Measurements from ENCODE around the gene RAB10.
"Not testable (repeated sequence)": the region's sequence is repeated elsewhere in the genome, so short reads cannot be mapped to it uniquely, and the experiment has no call there.

DNA sequence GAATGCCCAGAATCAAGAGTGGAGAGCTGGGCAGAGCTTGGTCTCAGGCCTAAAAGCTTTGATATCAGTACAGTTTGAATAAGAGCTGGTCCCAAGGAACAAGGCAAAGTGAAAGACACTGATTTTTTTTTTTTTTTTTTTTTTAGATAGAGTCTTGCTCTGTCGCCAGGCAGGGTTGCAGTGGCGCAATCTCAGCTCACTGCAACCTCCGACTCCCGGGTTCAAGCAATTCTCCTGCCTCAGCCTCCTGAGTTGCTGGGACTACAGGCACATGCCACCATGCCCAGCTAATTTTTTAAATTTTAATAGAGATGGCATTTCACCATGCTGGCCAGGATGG lies 17.2 kb upstream of the RAB10 start:
- TF ChIP-seq, protein P1, sequence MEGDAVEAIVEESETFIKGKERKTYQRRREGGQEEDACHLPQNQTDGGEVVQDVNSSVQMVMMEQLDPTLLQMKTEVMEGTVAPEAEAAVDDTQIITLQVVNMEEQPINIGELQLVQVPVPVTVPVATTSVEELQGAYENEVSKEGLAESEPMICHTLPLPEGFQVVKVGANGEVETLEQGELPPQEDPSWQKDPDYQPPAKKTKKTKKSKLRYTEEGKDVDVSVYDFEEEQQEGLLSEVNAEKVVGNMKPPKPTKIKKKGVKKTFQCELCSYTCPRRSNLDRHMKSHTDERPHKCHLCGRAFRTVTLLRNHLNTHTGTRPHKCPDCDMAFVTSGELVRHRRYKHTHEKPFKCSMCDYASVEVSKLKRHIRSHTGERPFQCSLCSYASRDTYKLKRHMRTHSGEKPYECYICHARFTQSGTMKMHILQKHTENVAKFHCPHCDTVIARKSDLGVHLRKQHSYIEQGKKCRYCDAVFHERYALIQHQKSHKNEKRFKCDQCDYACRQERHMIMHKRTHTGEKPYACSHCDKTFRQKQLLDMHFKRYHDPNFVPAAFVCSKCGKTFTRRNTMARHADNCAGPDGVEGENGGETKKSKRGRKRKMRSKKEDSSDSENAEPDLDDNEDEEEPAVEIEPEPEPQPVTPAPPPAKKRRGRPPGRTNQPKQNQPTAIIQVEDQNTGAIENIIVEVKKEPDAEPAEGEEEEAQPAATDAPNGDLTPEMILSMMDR (conservative IDR thresholded peaks at IDR 0.05) = not testable (repeated sequence)
- not testable (repeated sequence) for TF ChIP-seq ZFX (IDR thresholded peaks at IDR 0.05)

All from C4-2B (cell line).